ENCODE results near the gene OPCML. TPM values are rescaled to one million over a fixed set of nuclear protein-coding genes. Genes with fewer than 3 reads are reported as not detected.

Gene OPCML
- total RNA-seq, 1 donor from 2014 or later = 1.7 TPM

DNA sequence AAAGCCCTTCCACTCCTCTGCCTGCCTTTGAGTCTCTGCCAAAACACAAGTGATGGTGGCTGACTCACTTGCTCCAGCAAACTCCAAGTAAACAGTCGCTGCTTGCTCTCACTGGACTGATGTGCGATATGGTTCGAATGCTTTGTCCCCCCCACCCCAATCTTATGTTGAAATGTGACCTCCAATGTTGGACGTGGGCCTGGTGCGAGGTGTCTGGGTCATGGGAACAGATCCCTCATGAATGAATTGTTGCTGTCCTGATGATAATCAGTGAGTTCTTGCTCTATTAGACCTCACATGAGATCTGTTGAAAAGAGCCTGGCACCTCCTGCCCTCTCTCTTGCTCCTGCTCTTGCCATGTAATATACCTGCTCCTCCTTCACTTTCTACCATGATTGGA is 747.9 kb downstream of the OPCML start:
- TF ChIP-seq, protein P1, sequence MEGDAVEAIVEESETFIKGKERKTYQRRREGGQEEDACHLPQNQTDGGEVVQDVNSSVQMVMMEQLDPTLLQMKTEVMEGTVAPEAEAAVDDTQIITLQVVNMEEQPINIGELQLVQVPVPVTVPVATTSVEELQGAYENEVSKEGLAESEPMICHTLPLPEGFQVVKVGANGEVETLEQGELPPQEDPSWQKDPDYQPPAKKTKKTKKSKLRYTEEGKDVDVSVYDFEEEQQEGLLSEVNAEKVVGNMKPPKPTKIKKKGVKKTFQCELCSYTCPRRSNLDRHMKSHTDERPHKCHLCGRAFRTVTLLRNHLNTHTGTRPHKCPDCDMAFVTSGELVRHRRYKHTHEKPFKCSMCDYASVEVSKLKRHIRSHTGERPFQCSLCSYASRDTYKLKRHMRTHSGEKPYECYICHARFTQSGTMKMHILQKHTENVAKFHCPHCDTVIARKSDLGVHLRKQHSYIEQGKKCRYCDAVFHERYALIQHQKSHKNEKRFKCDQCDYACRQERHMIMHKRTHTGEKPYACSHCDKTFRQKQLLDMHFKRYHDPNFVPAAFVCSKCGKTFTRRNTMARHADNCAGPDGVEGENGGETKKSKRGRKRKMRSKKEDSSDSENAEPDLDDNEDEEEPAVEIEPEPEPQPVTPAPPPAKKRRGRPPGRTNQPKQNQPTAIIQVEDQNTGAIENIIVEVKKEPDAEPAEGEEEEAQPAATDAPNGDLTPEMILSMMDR (IDR thresholded peaks at IDR 0.05; ENCODE audit: unreplicated experiment) = no peak
- Mint-ChIP-seq H3K4me3 (ENCODE audit: low read depth) (no peak overlapping the region), H3K36me3 (ENCODE audit: insufficient read depth) (no peaks in the 10 kb centered on the region), H3K4me1 (ENCODE audit: low read depth) (peaks cover 10% of the 10 kb centered on the region), H3K27me3 (peaks cover 10% of the 10 kb centered on the region), H3K27ac (no peak overlapping the region), H3K9me3 (ENCODE audit: low read depth) (no peaks in the 10 kb centered on the region)
- DNase-seq (ENCODE audit: low spot score, unreplicated experiment) = no peak

DNA sequence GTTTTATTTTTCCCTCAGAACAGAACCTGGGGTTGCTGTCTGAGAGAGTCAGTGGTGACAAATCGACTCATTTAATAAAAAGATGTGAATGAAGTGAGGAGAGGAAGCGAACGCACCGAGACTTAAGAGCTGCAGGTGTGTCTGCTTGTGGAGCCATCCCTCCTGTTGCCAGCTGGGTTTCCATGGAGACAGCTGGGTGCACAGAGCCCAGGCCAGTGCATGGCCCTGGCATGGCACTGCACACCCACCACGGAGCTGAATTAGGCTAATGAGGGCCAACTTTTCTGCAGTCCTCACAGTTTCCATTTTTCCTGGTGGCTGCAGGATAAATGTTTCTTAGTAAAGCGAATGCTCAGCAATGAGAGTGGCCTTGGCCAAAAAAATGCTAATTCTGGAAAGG is 750.2 kb downstream of the OPCML start:
- Mint-ChIP-seq H3K4me1 (ENCODE audit: low read depth) (peaks cover 12% of the 10 kb centered on the region), H3K36me3 (ENCODE audit: insufficient read depth) (no peaks in the 10 kb centered on the region), H3K9me3 (ENCODE audit: low read depth) (no peaks in the 10 kb centered on the region), H3K27me3 (peaks cover 16% of the 10 kb centered on the region), H3K27ac (no peak overlapping the region), H3K4me3 (ENCODE audit: low read depth) (no peak overlapping the region)
- TF ChIP-seq, protein P1 (IDR thresholded peaks at IDR 0.05; ENCODE audit: unreplicated experiment) = no peak
- no peak for DNase-seq (ENCODE audit: low spot score, unreplicated experiment)

DNA sequence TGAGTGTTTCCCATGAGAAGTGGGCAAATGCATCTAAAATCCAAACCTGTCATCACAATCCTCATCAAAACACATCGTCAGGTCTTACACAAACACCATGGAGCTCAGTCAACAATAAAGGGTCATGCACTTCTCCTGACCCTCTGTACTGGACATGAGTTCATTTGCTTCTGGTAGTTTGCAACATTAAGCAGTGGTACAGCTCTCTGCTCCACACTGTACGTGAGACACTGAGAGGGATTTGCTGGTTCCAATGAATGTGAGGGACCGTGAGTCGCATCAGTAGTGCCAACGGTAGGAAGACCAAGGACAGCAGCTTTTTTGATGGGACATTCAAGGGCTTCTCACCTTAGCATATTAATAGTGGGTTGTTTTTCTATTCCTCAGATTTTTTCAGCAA is 752.3 kb downstream of the OPCML start:
- Mint-ChIP-seq H3K36me3 (ENCODE audit: insufficient read depth) (no peaks in the 10 kb centered on the region), H3K27me3 (peaks cover 26% of the 10 kb centered on the region), H3K4me1 (ENCODE audit: low read depth) (peaks cover 7% of the 10 kb centered on the region), H3K9me3 (ENCODE audit: low read depth) (no peaks in the 10 kb centered on the region), H3K4me3 (ENCODE audit: low read depth) (no peak overlapping the region), H3K27ac (no peak overlapping the region)
- TF ChIP-seq, protein P1 (IDR thresholded peaks at IDR 0.05; ENCODE audit: unreplicated experiment) = no peak
- no peak for DNase-seq (ENCODE audit: low spot score, unreplicated experiment)

DNA sequence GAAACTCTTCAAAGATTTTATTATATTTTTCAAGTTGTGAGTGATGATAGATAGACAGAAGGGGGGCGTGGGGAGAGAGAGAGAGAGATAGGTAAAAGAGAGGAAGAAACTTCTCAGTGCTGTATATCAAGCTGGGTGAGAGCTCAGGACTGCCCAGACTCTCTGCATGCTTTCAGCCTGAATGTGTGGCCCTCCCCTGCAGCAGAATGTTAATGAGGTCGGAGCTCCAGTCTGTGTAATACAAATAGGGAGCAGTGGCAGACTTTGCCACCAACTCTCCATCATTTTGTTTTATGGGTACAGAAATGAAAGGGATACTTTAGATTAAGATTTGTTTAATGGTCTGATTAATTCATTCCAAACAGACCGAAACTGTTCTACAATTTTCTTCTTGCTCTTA is 752.8 kb downstream of the OPCML start:
- Mint-ChIP-seq H3K4me1 (ENCODE audit: low read depth) (peaks cover 7% of the 10 kb centered on the region), H3K36me3 (ENCODE audit: insufficient read depth) (no peaks in the 10 kb centered on the region), H3K27me3 (peaks cover 28% of the 10 kb centered on the region), H3K27ac (no peak overlapping the region), H3K9me3 (ENCODE audit: low read depth) (no peaks in the 10 kb centered on the region), H3K4me3 (ENCODE audit: low read depth) (no peak overlapping the region)
- TF ChIP-seq, protein P1 (IDR thresholded peaks at IDR 0.05; ENCODE audit: unreplicated experiment) = no peak
- DNase-seq (ENCODE audit: low spot score, unreplicated experiment) = no peak

DNA sequence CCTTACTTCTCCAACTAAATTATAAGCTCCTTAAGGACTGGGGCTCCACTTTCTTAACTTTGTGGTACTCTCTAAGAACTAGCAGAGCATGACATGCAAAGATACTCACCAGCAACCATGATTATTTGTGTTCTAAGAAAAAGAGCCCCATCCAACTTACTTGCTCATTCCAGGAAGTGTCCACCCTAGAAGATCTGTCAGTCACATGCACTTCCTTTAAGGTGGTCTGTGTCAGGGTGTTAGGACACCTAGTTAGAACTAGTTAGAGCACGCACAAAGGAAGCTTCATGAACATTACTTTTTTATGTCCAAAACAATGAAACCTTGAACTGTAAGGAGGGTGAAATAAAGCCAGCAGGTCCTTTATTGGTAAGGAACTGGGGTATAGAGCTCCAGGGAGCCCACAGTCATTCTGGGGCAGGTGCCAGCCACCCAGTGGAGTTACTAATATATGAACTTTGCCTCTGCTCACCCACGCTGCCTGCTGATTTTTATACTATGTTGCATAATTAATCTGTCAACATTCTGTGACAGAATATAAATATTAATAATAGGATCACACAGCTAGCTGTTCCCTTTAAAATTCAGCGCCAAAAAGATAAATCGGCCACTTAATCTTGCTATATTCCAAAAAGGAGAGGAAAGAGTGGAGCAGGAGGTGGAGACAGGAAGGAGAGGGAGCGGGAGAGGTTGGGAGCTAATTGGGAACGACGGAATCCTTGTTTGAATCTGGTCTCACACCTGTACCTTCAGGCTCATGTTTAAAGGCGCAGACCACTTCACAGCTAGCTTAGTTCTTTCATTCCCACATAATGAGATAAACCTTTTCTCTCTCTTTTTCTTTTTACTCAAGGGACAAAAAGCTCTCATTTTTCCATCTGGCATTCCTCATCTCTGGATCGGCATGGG is 755.0 kb downstream of the OPCML start:
- TF ChIP-seq, protein P1 (IDR thresholded peaks at IDR 0.05; ENCODE audit: unreplicated experiment) = no peak
- H3K36me3 Mint-ChIP-seq (ENCODE audit: insufficient read depth) = no peaks in the 10 kb centered on the region
- H3K27ac Mint-ChIP-seq = no peak overlapping the region
- no peaks in the 10 kb centered on the region for H3K9me3 Mint-ChIP-seq (ENCODE audit: low read depth)
- DNase-seq (ENCODE audit: low spot score, unreplicated experiment) = no peak
- H3K4me3 Mint-ChIP-seq (ENCODE audit: low read depth) = no peak overlapping the region
- H3K27me3 Mint-ChIP-seq = peaks cover 42% of the 10 kb centered on the region
- peaks cover 7% of the 10 kb centered on the region for H3K4me1 Mint-ChIP-seq (ENCODE audit: low read depth)
